ENCODE measurements around the gene MYH16. TPM values are rescaled to one million over a fixed set of nuclear protein-coding genes. Genes with fewer than 3 reads are reported as not detected.

MYH16 gene
- total and polyA plus RNA-seq, 10 of the 15 experiments (the other 5 are each of a cell fraction or from before 2014, with no cell fraction given), result 0.03 to 0.33 (median 0.04) TPM; not detected in 3

GRCh38 chr7:99301496-99301895 is 28.9 kb downstream of the MYH16 start (continued):
- TF ChIP-seq ZBTB33 (IDR thresholded peaks at IDR 0.05), result no peak
- no peak for TF ChIP-seq GATAD2B (conservative IDR thresholded peaks at IDR 0.05; ENCODE audit: low read depth)
- TF ChIP-seq NR2C1 (IDR thresholded peaks at IDR 0.05), result no peak
- no peak for TF ChIP-seq JUND (IDR thresholded peaks at IDR 0.05; ENCODE audit: low read depth, low read length)
- no peak for TF ChIP-seq CBX3 (IDR thresholded peaks at IDR 0.05; ENCODE audit: borderline replicate concordance, low read depth)
- no peak for TF ChIP-seq CHD4 (IDR thresholded peaks at IDR 0.05)
- no peak for TF ChIP-seq ZNF384 (IDR thresholded peaks at IDR 0.05; ENCODE audit: borderline replicate concordance, low read depth, low read length)
- no peak for TF ChIP-seq LARP7 (IDR thresholded peaks at IDR 0.05)
- no peak for TF ChIP-seq SRF (IDR thresholded peaks at IDR 0.05; ENCODE audit: low read depth in 2 of 2, low read length in 2 of 2)

- 73% methylated on average over 12 of the region's 16 CpGs for WGBS (ENCODE audit: insufficient coverage, insufficient replicate concordance, low lambda C conversion rate, missing lambda C conversion rate)
- DNase-seq (ENCODE audit: low read depth, low spot score) (no peak), FAIRE-seq (no peak), ATAC-seq (no peak)
- H3K27ac ChIP-seq (ENCODE audit: control insufficient read depth, insufficient read depth), result no peak overlapping the region
- H2AFZ ChIP-seq (ENCODE audit: control insufficient read depth, low read depth, low read length), result no peak overlapping the region
- H3K9me3 ChIP-seq (replicated peaks; ENCODE audit: control insufficient read depth, insufficient read depth, low read length), result no peaks in the 10 kb centered on the region; the same call in 2 of the 3 replicates
- H3K79me2 ChIP-seq (ENCODE audit: control insufficient read depth, insufficient read depth, low read length), result no peaks in the 10 kb centered on the region
- no peaks in the 10 kb centered on the region for H3K36me3 ChIP-seq (ENCODE audit: control insufficient read depth in 2 of 2, insufficient read depth in 2 of 2, low read length in 1 of 2)
- RAD21 ChIA-PET (ENCODE audit: unreplicated experiment), result no interaction called here
- TF ChIP-seq ZNF217 (IDR thresholded peaks at IDR 0.05) (no peak), CHD2 (IDR thresholded peaks at IDR 0.05; ENCODE audit: borderline replicate concordance, low read depth, low read length) (no peak), PKNOX1 (IDR thresholded peaks at IDR 0.05) (no peak), PAX5 (IDR thresholded peaks at IDR 0.05; ENCODE audit: borderline replicate concordance, low read depth, low read length) (no peak), HCFC1 (IDR thresholded peaks at IDR 0.05; ENCODE audit: low read length) (no peak), TBL1XR1 (IDR thresholded peaks at IDR 0.05; ENCODE audit: low read depth, low read length) (no peak), YY1 (IDR thresholded peaks at IDR 0.05; ENCODE audit: low read depth, low read length) (no peak), FOS (IDR thresholded peaks at IDR 0.05; ENCODE audit: borderline replicate concordance, extremely low read depth, insufficient read length) (no peak), EED (IDR thresholded peaks at IDR 0.05; ENCODE audit: low read depth) (no peak)
- POLR2A ChIA-PET, result no interaction called here
- no peak overlapping the region for H3K9ac ChIP-seq (ENCODE audit: control insufficient read depth, insufficient read depth, low read length)
- BruUV-seq (replicated peaks), result no TSS peak
- H3K4me2 ChIP-seq (ENCODE audit: control insufficient read depth, insufficient read depth), result no peak overlapping the region
- no peak overlapping the region for H3K4me3 ChIP-seq
- intact Hi-C loops (cut with micrococcal nuclease; ENCODE audit: unreplicated experiment), result no loop called here
- H4K20me1 ChIP-seq (ENCODE audit: control insufficient read depth, insufficient read depth), result no peaks in the 10 kb centered on the region
- CTCF ChIA-PET, result no interaction called here
- in situ Hi-C loops (cut with MboI), result no loop called here
- H3K4me1 ChIP-seq (ENCODE audit: control insufficient read depth, insufficient read depth, low read length), result no peaks in the 10 kb centered on the region
- H3K27me3 ChIP-seq (replicated peaks in 1 of 2; ENCODE audit: control insufficient read depth in 2 of 2, insufficient read depth in 2 of 2, low read length in 1 of 2), result no peaks in the 10 kb centered on the region
- SMC1A ChIA-PET (ENCODE audit: uncharacterized antibody, unreplicated experiment), result no interaction called here
These were observed 33.0 kb downstream of the MYH16 start for GRCh38 chr7:99305473-99306260.
